ENCODE data around the gene PCSK6.
"Not testable (repeated sequence)": the region's sequence is repeated elsewhere in the genome, so short reads cannot be mapped to it uniquely, and the experiment has no call there.

The PCSK6 gene

GRCh38 chr15:101394654-101395053 lies 94.9 kb downstream of the PCSK6 start:
- DNase-seq: no peak

DNA sequence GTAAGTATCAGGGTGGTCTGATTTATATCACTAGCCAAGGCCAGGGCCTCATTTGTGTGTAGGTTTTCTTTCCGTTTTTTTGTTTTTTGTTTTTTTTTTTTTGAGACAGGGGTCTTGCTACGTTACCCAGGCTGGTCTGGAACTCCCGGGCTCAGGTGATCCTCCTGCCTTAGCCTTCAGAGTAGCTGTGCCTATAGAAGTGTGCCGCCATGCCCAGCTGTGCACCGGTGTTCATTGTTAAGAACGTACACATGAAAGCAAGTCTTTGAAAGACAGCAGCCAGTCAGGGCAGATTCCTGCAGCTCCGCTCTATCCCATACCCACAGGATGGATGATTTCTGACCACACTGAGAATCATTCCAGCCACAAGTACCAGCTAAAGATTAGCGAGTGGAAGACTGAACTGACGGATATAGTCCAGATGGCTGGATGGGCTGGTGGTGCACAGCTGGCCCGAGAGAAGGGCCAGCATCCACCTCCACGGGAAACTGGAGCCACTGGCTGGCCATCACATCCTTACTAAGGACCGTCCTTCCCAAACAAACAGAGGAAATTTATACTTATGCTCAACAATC lies 95.4 kb downstream of the PCSK6 start:
- no peak for DNase-seq

DNA sequence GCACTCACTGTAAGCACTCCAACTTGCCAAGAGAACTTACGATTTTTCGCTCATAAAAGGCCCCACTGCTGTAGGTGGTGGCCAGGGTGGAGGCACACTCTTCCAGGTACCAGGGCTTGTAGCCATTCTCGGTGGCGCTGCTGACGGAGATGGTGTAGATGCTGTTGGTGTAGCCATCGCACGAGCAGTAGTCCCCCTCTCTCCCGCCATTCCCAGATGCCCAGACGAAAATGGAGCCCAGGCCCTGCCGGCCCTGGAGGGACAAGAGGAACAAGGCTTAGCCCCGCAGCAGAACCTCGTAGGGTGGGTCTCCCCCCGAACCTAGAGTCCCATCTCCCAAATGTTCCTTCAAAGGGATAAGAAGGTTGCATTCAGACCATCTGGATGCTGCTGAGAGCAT lies 96.3 kb downstream of the PCSK6 start:
- no peak for DNase-seq

- no peak for DNase-seq
Observed at GRCh38 chr15:101391981-101392640, 97.4 kb downstream of the PCSK6 start.

GRCh38 chr15:101391431-101391830 lies 98.1 kb downstream of the PCSK6 start:
- DNase-seq: no peak

DNA sequence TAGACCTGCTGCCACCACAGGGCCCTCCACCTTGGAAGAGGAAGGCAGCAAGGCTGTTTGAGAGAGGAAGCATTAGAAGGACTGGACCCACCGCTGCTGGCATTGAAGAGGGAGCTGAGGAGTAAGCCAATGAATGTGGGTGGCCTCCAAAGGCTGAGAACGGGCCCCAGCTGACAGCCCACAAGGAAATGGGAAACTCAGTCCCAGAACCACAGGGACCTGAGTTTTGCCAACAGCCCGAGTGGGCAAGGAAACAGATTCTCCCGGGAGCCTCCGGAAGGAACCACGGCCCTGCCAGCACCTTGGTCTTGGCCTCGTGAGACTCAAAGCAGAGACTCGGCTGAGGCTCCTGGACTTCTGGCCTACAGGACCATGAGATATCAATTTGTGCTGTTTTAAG lies 99.0 kb downstream of the PCSK6 start:
- no peak for DNase-seq

GRCh38 chr15:101390060-101390459 lies 99.4 kb downstream of the PCSK6 start:
- no peak for DNase-seq

GRCh38 chr15:101389362-101389761 lies 100.1 kb downstream of the PCSK6 start:
- DNase-seq: no peak

DNA sequence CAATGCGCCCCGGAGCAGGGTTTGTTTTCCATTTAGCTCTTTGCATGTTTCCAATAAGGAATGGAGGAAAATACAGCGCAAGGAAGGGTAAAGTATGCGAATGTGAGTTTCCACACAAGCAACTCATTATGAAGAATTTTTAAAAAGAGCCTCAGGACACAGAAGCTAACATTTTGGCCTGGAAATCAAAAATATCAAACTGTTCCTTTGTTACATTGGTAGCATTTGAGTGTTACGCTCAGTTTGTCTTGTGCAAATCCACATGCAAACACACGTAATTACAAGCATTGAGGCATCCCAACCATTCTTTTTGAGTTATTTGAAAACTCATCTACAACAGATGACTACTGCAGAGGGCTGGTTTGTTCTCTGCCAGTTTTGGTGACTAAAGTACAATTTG lies 101.5 kb downstream of the PCSK6 start:
- DNase-seq: no peak

- no peak for DNase-seq
Observed at GRCh38 chr15:101387574-101387973, 101.9 kb downstream of the PCSK6 start.

DNA sequence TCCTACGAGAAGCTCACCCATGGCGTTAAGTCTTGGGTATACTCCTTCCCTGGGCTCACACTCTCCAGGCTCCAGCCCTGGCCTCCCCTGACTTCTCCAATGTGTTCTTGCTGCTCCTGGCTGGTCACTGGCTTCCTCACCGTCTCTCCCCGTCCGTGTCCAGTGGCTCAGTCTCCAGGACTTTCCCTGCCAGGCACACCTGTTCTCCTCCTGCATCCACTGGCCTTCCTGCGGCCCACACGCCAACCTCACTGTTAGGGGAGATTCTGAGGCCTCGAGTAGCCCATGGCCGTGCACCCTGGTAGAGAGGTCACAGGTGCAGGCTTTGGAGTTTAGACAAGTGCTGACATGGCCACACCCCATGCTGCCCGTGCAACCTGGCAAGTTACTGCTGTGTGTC lies 102.5 kb downstream of the PCSK6 start:
- no peak for DNase-seq

GRCh38 chr15:101386006-101386405 lies 103.5 kb downstream of the PCSK6 start:
- DNase-seq: no peak

- no peak for DNase-seq
Observed at GRCh38 chr15:101384276-101384675, 105.2 kb downstream of the PCSK6 start.

GRCh38 chr15:101382544-101382943 lies 107.0 kb downstream of the PCSK6 start:
- DNase-seq: no peak

- DNase-seq: no peak
Observed at GRCh38 chr15:101381671-101382212, 107.8 kb downstream of the PCSK6 start.

DNA sequence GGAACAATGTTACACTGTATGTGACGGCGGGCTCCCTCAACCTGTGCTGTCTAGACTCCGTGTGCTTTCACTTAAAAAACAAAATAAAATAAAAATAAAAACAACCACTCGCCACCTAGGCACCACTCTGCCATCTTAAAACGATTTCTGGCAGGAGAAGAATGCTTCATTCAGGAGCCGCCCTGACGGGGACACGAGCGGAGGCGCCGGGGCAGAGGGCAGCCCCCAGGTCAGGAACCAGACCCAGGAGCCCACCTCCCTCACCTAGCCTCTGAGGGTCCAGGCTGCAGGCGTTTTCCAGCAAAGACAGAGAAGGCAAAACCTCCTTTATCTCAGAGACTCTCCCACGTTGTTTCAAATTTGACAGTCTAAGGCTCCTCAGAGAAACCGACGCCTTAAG lies 109.4 kb downstream of the PCSK6 start:
- DNase-seq: no peak

DNA sequence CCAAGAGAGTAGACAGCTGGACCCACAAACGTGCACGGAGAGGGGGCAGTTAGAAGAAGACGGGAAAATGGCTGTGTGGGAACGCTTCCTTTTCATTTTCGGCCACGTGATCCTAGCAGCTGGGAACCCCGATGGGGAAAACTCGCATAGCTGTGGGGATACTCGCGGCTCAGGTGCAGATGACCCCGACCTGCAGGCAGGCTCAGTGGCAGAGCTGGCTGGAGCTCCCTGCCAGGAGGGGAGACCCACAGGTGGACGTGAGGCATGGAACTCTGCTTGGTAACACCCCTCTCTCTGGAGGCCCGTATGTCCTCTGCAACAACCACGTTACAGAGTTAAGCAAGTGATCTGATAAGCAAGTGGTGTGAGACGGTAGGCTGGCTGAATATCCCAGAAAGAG lies 109.9 kb downstream of the PCSK6 start:
- DNase-seq: no peak

DNA sequence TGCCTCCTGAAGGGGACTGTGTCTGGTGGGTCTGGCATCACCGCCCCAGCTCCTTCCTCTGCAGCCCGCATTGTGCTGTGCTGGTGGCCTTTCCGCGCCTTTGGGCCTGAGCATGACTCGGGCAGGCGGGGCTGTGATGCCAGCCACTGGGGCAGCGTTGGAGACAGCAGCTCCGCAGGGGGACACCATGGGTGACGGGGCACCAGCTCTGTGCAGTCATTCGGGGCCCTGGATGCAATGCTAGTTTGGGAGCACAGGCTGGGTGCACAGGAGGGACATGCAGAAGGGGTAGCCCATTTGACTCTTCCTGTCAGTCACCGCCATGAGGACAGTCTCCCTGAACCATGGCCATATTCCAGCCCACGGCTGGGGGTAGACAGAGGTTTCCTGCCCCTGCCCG lies 110.6 kb downstream of the PCSK6 start:
- DNase-seq: no peak

GRCh38 chr15:101378171-101378755 lies 111.2 kb downstream of the PCSK6 start:
- DNase-seq: no peak

DNA sequence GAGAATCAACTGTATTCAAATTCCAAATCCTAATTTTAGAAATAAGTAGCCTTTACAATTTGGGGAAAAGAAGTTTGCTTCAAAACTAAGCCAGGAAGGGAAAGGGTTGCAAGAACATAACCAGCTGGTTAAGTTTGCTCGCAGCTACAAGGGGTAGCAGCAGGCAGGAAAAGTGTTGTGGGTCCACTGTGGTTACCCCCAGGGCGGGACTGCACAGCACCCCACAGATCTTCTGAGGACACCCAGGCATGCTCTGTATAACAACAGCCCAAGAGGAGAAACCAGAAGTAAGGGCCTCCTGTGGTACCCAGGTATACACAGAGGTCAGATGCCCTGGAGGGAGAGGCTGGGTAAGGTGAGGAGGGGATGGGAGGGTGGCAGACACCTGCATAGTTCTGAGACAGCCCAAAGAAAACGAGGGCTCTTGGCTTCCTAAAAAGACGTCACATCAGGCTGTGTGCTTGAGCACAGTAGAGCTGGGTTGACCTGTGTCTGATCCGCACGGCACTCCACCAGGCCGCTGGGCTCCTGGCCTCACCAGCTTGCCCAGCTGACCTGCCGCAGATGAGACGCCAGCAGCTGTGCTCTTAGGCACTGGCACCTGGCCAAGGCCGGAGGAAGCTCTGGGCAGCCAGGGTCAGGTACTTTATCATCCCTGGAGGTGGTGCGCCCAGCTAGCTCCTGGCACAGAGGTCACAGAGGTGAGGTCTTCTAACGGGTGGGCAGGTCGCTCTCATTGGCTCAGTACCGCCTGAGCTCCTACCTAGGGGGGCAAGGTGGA lies 112.7 kb downstream of the PCSK6 start:
- no peak for DNase-seq

GRCh38 chr15:101375006-101375405 lies 114.5 kb downstream of the PCSK6 start:
- not testable (repeated sequence) for DNase-seq

DNA sequence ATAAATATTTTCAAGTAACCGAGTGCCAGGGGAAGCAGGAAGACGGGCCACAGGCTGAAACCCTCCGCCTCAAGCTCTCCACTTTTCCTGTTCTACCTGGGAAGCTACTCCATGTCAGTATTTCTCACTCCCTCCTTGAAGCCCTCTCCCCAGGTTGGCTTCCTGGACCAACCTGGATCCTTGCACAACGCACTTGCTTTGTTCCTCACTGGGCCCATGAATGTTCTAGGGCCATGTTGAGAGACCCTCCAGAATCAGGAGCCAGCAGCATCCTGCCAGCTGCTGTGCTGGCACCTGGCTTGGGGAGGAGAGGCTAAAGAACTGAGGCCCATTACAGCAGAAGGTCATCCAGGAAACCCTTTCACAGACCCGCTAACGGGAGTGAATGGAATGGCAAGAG lies 115.2 kb downstream of the PCSK6 start:
- no peak for DNase-seq

GRCh38 chr15:101373577-101373976 lies 115.9 kb downstream of the PCSK6 start:
- DNase-seq: no peak

All from activated CD4-positive, alpha-beta T cell treated with anti-CD3 and anti-CD28 coated beads for 4 hours (primary cell).